Suprapubic skin (tissue), 4 donors: Measurements from ENCODE around the gene ALDH1A2. TPM values are rescaled to one million over a fixed set of nuclear protein-coding genes. Genes with fewer than 3 reads are reported as not detected.

Experiments
- DNase-seq, 2 donors: peaks; one replicate each; pipeline ENCODE4 v3.0.0-alpha.2; 2019; ENCODE audit warnings: low spot score in 2 of 2
- H3K27ac ChIP-seq: fragments of 200-600 bp; sonication (generic); one replicate; pipeline ENCODE4 v1.5.1; 2019
- H3K27me3 ChIP-seq: fragments of 200-600 bp; sonication (generic); one replicate; pipeline ENCODE4 v1.5.1; 2019
- H3K36me3 ChIP-seq: fragments of 200-600 bp; sonication (generic); one replicate; pipeline ENCODE4 v1.5.1; 2019
- H3K4me1 ChIP-seq: fragments of 200-600 bp; sonication (generic); one replicate; pipeline ENCODE4 v1.5.1; 2019
- H3K4me3 ChIP-seq: fragments of 200-600 bp; sonication (generic); one replicate; pipeline ENCODE4 v1.5.1; 2019; ENCODE audit warnings: mild to moderate bottlenecking
- H3K9me3 ChIP-seq: fragments of 200-600 bp; sonication (generic); one replicate; pipeline ENCODE4 v1.5.1; 2019
- EP300 ChIP-seq: sonication (generic); formaldehyde crosslinking; IDR thresholded peaks from one replicate; pipeline ENCODE4 v1.6.1; 2017; ENCODE audit warnings: antibody characterized with exemption
- POLR2A ChIP-seq, 2 donors: fragments of 450-650 bp; IDR thresholded peaks; one replicate each; pipeline ENCODE4 v1.6.1; 2017; ENCODE audit warnings: antibody characterized with exemption in 2 of 2, mild to moderate bottlenecking in 2 of 2, moderate library complexity in 2 of 2
- POLR2AphosphoS5 ChIP-seq, 3 donors: sonication (generic); formaldehyde crosslinking; IDR thresholded peaks; one replicate each; pipeline ENCODE4 v1.6.1; 2017; ENCODE audit warnings: antibody characterized with exemption in 3 of 3
- WGBS: methylation state at CpG from one replicate; pipeline ENCODE4 v1.1.5; 2018; 5-methylcytosine and 5-hydroxymethylcytosine counted together
- total RNA-seq, 4 donors: library from RNA; depleted of rRNA; stranded (reverse); fragments of >200 nt; gene quantifications; one replicate each; pipeline ENCODE4 v1.1.0, GENCODE V29; 2016
- TF ChIP-seq, protein P1 (sequence below), 2 donors: fragments of 200-600 bp in 1 of 2; fragments of 450-650 bp in 1 of 2; sonication (generic) in 1 of 2; IDR thresholded peaks; one replicate each; pipeline ENCODE4 v1.5.1; 2016 to 2019; ENCODE audit warnings: antibody characterized with exemption in 2 of 2, mild to moderate bottlenecking in 1 of 2, moderate library complexity in 1 of 2

The ALDH1A2 gene
- total RNA-seq, 4 donors from 2014 or later = 0.62 to 4.9 (median 2.6) TPM

DNA sequence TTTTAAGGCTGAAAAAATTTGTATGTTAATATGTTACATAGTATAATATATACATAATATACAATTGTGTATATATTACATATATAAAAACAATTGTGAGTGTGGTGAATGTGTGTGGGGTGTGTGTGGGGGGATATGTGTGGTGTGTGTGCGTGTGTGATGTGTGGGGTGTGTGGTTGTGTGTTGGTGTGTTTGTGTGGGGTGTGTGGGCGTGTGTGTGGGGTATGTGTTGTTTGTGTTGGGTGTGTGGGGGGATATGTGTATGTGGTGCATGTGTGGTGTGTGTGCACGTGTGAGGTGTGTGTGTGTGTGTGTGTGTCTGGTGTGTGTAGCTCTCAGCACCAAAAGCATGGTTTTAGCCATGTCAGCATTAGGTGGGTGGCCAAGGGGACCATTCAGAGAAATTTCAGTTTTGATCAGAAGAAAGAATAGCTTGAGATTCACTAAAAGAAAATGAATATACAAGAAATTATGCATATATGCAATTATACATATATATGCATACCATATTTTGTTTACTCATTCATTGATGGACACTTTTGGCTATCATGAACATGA lies 118.9 kb downstream of the ALDH1A2 start:
- no peak for DNase-seq
- 83% methylated on average over 3 of the region's 3 CpGs for WGBS

DNA sequence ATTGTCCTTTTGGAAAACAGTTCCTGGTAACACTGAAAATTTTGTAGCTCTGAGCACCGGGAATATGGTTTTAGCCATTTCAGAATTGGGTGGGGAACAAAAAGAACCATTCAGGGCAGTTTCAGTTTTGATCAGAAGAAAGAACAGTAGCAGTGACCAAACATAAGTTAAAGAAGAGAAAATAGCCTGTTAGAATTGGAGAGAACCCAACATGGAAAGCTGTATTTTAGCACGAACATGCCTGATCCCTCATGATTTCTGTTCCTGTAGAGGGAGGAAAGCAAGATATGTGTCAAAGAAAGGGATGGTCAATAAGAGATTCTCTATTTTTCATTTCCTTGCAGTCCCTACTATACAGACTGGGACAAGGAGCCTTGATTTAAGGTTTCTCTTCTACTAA lies 119.9 kb downstream of the ALDH1A2 start:
- WGBS = 87% methylated on average over 2 of the region's 2 CpGs
- no peak overlapping the region for H3K4me3 ChIP-seq
- TF ChIP-seq POLR2AphosphoS5 (IDR thresholded peaks at IDR 0.05) (no peak), EP300 (no peak), POLR2A (IDR thresholded peaks at IDR 0.05) (no peak)
- TF ChIP-seq, protein P1, sequence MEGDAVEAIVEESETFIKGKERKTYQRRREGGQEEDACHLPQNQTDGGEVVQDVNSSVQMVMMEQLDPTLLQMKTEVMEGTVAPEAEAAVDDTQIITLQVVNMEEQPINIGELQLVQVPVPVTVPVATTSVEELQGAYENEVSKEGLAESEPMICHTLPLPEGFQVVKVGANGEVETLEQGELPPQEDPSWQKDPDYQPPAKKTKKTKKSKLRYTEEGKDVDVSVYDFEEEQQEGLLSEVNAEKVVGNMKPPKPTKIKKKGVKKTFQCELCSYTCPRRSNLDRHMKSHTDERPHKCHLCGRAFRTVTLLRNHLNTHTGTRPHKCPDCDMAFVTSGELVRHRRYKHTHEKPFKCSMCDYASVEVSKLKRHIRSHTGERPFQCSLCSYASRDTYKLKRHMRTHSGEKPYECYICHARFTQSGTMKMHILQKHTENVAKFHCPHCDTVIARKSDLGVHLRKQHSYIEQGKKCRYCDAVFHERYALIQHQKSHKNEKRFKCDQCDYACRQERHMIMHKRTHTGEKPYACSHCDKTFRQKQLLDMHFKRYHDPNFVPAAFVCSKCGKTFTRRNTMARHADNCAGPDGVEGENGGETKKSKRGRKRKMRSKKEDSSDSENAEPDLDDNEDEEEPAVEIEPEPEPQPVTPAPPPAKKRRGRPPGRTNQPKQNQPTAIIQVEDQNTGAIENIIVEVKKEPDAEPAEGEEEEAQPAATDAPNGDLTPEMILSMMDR (IDR thresholded peaks at IDR 0.05) = no peak
- DNase-seq = no peak
- H3K9me3 ChIP-seq = no peaks in the 10 kb centered on the region
- H3K36me3 ChIP-seq = no peaks in the 10 kb centered on the region
- no peak overlapping the region for H3K27ac ChIP-seq
- H3K4me1 ChIP-seq = no peaks in the 10 kb centered on the region
- H3K27me3 ChIP-seq = no peaks in the 10 kb centered on the region

More for the DNA sequence above, 118.9 kb downstream of the ALDH1A2 start:
- Histone ChIP-seq H3K4me3 (no peak overlapping the region), H3K36me3 (no peaks in the 10 kb centered on the region), H3K27ac (no peak overlapping the region), H3K9me3 (no peaks in the 10 kb centered on the region), H3K27me3 (no peaks in the 10 kb centered on the region), H3K4me1 (no peaks in the 10 kb centered on the region)
- TF ChIP-seq EP300 = no peak
- TF ChIP-seq POLR2A (IDR thresholded peaks at IDR 0.05) = no peak
- TF ChIP-seq POLR2AphosphoS5 (IDR thresholded peaks at IDR 0.05) = no peak
- TF ChIP-seq, protein P1 (IDR thresholded peaks at IDR 0.05) = no peak

DNA sequence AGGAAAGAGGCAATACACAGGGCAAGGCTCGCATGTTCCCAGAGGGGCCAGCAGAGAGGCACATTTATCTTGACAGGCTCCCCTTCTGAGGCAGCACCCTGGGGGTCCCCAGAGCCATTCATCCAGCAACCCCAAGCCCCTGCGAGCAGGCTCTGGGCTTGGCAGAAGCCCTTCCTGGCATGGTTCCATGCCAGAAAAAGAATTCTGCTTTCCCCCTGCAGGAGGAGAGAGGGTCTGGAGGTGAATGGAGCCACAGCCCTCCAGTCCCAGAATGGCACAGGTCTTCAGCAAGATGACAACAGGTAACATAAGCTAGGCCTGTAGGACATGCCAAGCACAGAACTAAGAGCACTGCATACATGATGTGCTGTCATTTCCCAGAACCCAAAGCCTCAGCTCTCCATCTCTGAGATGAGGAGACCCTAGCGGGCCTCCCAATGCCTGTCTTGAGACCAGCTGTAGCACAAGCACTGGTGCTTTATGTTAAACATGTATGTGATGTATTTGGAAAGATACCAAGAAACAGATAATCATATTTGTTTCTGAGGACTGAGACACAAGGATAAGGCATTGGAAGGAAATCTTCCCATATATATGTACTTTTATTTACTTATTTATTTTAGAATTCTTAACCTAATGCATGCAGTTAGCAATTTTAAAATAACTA lies 121.6 kb downstream of the ALDH1A2 start:
- Histone ChIP-seq H3K4me3 (no peak overlapping the region), H3K27me3 (peaks cover 8% of the 10 kb centered on the region), H3K36me3 (no peaks in the 10 kb centered on the region), H3K4me1 (no peaks in the 10 kb centered on the region), H3K27ac (no peak overlapping the region), H3K9me3 (no peaks in the 10 kb centered on the region)
- no peak for DNase-seq
- WGBS = 82% methylated on average over 3 of the region's 3 CpGs
- TF ChIP-seq POLR2AphosphoS5 (IDR thresholded peaks at IDR 0.05) (no peak), EP300 (no peak), POLR2A (IDR thresholded peaks at IDR 0.05) (no peak)
- TF ChIP-seq, protein P1 (IDR thresholded peaks at IDR 0.05) = no peak

DNA sequence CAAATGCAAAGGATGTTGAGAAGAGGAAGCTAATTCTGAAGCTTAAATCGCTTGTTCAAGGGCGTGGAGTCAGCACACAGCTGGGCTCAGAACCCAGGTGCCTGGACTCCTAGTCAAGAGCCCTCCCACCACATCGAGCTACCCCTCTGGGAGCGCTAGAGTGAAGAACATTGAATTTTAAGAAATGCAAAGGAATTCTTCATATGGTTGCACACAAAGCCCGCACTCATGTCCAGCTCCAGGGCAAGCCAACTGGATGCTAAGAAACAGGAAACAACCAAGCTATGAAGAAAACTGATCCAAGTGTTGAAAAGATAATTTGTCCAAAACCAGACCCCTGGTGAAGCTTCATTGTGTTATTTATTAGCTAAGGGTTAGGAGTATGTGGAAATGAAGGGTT lies 122.3 kb downstream of the ALDH1A2 start:
- Histone ChIP-seq H3K36me3 (no peaks in the 10 kb centered on the region), H3K4me3 (no peak overlapping the region), H3K27ac (no peak overlapping the region), H3K27me3 (peaks cover 14% of the 10 kb centered on the region), H3K4me1 (no peaks in the 10 kb centered on the region), H3K9me3 (no peaks in the 10 kb centered on the region)
- no peak for DNase-seq
- TF ChIP-seq, protein P1 (IDR thresholded peaks at IDR 0.05) = no peak
- TF ChIP-seq EP300 (no peak), POLR2AphosphoS5 (IDR thresholded peaks at IDR 0.05) (no peak), POLR2A (IDR thresholded peaks at IDR 0.05) (no peak)
- WGBS = 84% methylated on average over 5 of the region's 5 CpGs

DNA sequence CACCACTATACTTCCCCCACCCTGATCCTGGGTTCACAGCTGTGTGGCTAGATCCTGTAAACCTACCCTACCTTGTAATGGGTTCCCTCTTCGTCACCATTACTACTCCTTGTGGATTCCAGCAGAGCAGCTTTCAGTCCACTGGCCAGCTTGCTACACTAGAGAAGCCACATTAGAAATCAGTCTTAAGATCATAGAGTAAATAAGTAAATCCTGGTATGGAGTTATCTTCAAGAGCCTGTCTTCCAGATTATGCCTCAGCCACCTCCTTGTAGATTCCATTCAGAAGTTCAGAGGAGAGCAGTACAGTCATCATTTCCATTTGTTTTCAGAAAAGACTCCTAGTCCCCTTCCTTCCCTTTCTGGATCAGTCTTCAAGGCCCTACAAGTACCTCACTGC lies 123.7 kb downstream of the ALDH1A2 start:
- WGBS = 93% methylated on average over 1 of the region's 1 CpG
- H3K9me3 ChIP-seq = no peaks in the 10 kb centered on the region
- no peak overlapping the region for H3K4me3 ChIP-seq
- peaks cover 14% of the 10 kb centered on the region for H3K27me3 ChIP-seq
- TF ChIP-seq EP300 (no peak), POLR2AphosphoS5 (IDR thresholded peaks at IDR 0.05) (no peak), POLR2A (IDR thresholded peaks at IDR 0.05) (no peak)
- TF ChIP-seq, protein P1 (IDR thresholded peaks at IDR 0.05) = no peak
- no peaks in the 10 kb centered on the region for H3K36me3 ChIP-seq
- no peak for DNase-seq
- no peaks in the 10 kb centered on the region for H3K4me1 ChIP-seq
- no peak overlapping the region for H3K27ac ChIP-seq
